ENCODE data around the gene LAMC2.

DNA sequence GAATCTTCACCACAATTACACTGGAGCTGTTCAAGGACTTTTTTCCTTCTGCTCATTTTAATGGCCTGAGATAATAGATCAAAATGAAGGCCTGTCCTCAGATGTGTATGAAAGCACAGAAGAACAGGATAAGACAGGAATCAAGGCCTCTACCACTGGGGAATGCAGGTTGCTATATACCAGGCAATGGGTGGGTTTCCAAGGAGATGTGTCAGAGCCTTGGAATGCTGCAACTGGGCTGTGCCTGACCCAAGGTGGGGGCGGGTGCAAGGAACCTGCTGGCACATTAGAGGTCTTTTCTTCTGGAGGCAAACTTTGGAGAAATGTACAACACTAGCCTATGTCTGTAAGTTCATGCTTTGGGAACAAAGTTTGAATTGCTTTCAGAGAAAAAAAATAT lies 21.7 kb upstream of the LAMC2 start:
- TF ChIP-seq, protein P1, sequence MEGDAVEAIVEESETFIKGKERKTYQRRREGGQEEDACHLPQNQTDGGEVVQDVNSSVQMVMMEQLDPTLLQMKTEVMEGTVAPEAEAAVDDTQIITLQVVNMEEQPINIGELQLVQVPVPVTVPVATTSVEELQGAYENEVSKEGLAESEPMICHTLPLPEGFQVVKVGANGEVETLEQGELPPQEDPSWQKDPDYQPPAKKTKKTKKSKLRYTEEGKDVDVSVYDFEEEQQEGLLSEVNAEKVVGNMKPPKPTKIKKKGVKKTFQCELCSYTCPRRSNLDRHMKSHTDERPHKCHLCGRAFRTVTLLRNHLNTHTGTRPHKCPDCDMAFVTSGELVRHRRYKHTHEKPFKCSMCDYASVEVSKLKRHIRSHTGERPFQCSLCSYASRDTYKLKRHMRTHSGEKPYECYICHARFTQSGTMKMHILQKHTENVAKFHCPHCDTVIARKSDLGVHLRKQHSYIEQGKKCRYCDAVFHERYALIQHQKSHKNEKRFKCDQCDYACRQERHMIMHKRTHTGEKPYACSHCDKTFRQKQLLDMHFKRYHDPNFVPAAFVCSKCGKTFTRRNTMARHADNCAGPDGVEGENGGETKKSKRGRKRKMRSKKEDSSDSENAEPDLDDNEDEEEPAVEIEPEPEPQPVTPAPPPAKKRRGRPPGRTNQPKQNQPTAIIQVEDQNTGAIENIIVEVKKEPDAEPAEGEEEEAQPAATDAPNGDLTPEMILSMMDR (conservative IDR thresholded peaks at IDR 0.05 in 1 of 2, IDR thresholded peaks at IDR 0.05 in 1 of 2; ENCODE audit: low read depth in 1 of 2, low read length in 2 of 2) = no peak
- no peak for TF ChIP-seq EZH2 (IDR thresholded peaks at IDR 0.05; ENCODE audit: low read length, missing control alignments)
